Stimulated activated CD8-positive, alpha-beta memory T cell treated with anti-CD3 and anti-CD28 coated beads, Interleukin-15, amount 100 ng/mL, for 24 hours (primary cell): ENCODE measurements around the gene LRFN2.

ENCODE experiments used
- DNase-seq: peaks from one replicate; pipeline ENCODE4 v3.0.0-alpha.2; 2020; ENCODE audit warnings: low read depth

LRFN2 gene

DNA sequence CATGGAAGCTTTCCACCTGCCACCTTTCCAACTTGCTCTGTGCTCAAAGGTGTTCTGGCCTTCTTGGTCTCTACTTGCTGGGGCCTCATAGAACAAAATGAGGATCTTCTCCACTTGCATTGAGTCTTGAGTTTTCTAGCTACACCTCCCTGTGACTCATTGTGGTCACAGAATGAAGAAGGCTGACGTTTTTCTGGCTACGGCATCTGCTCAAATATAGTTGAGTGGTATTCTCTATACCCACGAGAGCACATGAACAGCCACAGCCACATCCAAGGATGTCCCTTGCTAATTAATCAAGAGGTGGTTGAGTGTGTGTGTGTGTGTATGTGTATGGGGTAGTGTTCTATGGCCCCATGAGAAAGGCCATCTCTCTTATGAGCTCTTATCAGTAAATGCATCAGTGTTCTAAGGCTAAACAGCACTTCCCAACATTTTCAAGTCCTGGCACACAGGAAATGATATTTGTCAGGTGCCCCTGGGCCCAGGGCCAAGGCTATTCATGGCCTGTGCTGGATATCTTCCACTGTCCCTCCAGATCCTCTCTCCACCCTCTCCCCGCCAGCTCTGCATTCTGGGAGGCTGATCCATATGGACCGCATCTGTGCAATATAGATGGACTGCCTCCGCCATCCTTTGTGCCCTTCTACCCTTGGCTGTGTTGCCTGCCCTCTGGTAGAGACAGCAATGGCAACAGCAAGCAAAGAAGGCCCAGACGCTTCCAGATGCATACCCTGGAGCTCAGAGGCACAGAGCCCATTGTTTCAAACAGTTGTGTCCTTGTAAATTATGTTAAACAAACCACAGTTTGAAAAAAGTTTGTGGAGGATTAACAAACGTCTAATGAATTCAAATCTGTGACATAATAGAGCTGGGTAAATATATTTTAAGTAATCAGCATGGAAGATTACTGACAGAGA is 150.2 kb downstream of the LRFN2 start:
- no peak for DNase-seq

DNA sequence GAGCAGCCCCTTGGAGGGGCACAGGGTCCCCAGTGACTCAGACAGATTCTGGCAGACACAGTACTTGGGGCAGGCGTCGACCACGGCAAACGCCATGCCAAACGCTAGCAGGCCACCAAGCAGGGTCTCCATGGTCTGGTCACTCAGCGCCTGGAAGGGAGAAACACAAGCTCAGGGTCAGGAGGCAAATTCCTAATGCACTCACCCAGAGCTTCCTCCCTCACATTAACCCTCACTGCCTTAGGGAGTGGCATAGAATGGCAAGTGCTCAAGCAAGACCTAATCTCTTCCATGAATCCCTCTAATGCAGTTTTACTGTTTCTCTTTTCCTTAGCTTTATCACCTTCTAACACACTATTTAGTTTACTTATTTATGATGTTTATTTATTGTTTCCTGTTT is 154.2 kb downstream of the LRFN2 start:
- DNase-seq: no peak

DNA sequence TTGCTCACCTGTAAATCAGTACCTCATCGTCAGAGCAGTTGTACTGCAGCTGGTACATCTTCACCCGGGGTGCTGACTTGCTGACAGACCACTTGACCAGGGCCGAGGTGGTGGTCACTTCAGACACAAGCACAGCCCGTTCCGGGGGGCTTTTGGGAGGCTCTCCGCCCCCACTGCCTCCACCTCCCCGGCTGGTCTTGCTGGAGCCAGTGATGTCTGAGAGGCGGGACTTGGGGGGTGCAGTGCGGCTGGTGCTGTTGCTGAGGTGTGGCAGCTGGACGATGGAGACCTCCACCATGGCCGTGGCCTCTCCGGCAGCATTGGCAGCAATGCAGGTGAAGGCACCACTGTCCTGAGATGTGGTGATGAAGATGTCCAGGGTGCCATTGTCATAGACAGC is 155.5 kb downstream of the LRFN2 start:
- DNase-seq: no peak

DNA sequence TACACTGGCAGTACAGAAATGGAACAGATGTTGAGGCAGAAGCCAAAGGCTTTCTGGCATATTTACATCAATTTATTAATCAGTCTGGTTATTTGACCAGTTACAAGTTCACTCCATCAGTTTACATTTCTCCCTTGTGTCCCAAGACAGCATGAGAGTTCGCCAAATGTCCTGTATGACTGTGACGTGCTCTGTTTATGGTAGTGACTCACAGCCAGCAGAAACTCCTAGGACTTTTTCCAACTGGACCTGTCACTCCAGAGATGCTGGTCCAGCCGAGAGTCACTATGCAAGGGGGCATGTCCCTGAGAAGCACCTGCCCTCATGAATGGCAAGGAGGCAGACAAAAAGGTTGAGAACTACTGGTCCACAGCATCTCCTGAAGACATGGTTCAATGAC is 160.0 kb downstream of the LRFN2 start:
- no peak for DNase-seq

DNA sequence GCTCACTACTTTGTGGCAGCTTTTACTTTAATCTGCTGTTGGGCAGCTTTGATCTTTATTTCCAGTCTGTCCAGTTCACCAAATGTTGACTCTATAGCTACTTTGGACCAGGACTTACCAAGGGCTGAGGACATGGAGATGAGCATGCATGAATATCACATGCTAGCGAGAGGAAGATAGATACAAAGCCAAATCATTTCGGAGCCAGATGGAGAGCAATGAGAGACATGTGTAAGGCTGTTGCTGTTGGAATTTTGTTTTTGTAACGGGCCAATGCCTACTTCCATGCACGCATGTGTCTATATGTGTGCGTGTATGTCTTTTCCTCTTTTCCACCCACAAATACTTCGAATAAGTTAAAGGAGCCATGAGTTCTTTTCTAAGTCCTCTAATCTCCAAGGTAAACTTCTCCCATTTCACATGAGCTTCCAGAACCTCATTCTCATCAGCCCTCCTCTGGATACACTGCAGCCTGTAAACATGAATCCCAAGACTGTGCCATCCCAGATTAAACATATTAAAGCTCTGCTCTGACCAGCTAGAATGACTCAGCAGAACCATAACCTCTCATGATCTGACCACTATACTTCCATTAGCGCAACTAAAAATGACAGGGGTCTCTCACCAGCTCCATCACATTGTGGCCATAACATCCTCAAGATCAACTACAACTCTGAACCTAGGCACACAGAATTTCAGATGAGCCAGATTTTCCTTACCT is 160.7 kb downstream of the LRFN2 start:
- DNase-seq: no peak

DNA sequence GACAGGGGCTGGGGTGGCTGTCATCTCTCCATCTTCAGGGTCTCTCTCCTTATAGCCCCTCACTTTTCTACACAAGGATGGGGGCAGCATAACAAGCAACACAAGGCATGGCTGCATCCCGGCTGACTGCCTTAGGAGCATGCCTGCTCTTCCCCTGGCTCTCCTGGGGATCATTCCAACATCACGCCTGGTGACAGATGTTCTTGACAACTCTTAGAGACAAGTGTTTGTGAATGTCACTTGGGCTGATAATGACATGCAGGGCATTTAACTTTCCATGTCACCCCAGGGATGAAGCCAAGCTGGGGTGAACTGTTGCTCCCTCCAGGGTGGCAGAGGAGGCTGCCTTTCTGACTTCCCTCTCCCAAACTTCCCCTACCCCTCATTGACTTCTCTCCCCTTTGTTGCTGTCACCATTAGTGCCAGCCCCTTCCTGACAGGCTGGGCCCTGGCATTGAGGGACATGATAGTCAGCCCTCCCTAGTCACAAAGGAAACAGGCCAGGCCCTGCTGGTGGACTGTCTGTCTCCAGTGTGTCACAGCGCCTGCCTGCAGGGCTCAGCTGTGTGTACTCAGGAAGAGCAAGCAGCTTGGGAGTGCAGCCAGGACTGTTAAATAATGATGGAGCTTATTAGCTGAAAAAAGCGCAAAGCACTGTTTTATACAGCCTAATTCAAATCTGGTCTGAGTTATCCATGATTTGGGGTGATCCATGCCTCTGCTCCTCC is 161.8 kb downstream of the LRFN2 start:
- no peak for DNase-seq

DNA sequence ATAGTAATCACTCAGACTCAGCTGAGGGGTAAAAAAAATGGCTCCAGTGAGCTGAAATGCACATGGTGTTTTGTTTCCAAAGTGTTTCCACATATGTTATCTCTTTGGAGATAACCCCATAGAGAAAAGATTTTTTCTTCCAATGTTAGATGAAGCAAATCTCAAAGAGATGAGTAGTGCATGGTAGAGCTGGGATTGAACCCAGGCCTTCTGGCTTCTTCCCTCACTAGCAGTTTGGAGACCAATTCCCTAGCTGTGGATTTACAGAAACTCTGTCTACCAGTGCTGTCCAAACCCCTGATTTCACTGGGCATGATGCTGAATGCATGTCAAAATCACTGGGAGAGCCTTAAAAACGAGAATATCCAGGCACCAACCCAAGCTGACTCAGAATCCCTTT is 165.1 kb downstream of the LRFN2 start:
- no peak for DNase-seq

DNA sequence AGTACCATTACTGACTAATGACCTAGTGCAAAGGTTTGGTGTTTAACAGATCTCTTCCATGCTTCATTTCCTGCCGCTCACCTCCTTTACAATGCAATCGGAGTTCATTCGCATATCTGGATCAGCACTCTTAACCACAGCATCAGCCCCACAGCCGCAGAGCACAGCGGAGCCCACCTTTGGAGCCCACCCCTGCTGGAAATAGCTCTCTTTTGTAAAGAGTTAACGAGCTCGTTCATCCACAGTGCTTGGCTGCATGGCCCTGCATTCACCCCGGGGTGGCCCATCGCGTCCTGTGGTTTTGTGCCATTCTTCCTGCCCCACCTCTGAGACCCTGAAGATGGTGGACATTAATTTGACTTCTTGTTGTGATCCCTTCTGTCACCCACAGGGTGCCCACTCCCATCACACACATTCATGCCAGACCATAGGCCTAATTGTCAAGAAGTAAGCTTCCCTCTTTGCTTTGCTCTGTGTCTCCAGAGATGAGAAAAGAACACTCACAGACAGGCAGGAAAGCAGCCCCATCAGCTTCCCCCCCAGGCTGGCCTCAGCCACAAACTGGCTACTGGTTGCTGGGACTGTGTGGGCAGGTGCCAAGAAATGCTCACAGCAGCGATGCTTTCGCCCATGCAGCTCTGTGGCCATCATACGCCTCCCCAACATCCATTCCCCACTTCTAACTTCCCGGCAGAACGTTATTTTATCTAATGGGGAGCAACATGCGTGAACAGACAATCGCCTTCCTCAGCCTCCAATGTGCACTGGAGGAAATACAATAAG is 167.0 kb downstream of the LRFN2 start:
- no peak for DNase-seq

DNA sequence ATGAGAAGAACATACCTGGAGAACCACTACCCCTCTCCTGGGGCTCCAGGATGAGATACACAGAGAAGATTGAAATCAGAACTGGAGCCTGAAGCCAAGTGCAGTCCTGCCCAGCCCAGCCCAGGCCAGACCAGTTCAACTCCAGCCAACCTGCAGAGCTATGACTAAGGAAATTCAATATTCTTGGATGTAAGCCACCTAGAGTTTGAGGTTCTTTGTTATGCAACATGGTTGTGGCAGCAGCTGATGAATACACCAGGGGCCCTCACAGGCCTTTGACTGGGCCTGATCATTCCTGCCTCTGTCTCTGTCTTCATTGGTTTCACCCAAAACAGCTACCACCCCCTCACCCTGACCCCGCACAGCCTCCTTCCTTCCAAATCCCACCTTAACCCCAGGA is 167.8 kb downstream of the LRFN2 start:
- no peak for DNase-seq

DNA sequence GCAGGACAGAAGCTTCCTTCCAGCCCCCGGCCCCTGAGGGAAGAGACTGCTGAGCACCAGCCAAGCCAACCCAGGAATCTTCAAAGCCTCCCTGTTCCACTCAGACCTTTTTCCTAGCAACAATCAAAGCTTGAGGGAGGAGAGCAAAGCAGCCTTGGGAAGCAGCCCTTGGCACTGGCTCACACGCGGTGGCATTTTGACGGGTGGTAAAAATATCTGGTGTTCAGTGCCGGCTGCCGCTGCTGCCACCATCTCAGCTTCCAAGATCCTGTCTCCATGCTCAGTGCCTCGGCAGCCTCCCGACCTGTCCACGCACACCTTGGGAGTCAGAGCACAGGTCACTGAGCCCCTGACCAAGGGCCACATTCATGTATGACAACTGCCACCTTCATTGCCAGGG is 170.1 kb downstream of the LRFN2 start:
- DNase-seq: no peak

DNA sequence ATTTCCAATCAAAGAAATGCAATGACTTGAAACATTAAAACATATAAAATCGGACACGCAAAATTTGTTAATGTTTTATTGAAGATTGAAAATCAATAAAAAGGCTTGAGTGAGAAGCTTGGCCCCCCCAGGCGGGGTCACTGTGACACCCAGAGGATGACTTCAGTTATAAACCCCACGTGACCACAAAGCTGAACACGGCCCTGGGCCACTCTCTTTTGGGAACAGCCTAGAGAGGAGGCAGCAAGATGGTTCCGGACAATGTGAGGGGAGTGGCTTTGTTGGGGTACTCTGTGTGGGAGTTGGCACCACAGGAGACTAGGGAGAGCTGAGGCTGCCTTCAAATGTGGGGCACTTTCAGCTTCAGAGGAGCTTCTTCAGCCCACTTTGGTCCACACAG is 172.5 kb downstream of the LRFN2 start:
- no peak for DNase-seq

DNA sequence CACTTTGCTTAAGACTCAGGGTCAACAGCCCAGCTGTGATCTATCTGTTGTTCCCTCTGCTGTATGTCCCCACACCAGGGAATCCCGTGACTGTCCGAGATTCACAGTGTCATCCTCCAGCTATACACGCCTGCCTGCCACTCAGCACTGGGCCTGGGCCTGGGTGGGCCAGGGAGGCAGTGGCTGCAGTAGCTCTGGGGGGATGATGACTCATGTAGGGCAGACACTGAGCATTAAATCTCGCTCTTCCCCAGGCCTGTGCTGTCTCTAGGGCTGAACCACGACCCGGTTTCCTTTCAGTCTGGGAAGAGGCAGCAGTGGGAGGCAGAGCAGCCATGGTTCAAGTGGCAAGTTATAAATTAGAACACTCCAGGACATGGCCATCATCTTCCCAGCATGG is 173.9 kb downstream of the LRFN2 start:
- DNase-seq: no peak

DNA sequence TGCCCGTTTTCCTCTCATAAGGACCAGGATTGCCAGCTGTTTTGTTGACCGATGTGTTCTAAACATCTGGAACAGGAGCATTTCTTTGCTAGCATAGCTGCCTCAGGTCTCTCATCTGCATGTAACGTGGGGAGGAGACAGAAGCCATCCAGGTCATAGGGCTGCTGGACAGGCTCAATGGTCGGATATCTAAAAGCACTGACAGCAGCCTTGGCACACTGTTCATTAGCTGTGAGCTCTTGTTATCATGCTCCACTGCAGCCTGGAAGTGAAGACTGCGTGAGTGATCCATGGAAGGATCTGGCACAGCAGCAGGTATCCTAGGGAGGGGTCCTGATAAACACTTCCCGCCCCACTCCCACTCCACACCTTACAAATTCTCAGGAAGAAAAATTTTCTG is 175.3 kb downstream of the LRFN2 start:
- no peak for DNase-seq

DNA sequence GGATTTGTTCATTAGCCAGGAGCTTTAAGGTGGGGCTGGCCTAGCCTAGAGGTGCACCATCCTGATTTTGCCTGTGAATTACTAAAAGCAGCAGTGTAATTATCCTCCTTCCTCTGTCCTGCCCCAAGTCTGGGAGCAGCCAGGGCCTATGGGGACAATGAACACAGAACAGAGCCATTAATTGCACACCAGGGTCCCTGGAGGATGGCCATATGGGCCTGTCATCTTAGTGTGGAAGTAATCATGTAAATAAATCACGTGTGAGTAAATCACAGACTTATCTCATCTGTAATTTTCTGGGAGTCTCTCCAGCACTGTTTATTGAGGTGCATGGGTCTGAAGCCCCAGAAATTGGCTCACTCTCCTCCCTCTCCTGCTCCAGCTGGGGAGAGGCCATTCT is 176.3 kb downstream of the LRFN2 start:
- DNase-seq: no peak

DNA sequence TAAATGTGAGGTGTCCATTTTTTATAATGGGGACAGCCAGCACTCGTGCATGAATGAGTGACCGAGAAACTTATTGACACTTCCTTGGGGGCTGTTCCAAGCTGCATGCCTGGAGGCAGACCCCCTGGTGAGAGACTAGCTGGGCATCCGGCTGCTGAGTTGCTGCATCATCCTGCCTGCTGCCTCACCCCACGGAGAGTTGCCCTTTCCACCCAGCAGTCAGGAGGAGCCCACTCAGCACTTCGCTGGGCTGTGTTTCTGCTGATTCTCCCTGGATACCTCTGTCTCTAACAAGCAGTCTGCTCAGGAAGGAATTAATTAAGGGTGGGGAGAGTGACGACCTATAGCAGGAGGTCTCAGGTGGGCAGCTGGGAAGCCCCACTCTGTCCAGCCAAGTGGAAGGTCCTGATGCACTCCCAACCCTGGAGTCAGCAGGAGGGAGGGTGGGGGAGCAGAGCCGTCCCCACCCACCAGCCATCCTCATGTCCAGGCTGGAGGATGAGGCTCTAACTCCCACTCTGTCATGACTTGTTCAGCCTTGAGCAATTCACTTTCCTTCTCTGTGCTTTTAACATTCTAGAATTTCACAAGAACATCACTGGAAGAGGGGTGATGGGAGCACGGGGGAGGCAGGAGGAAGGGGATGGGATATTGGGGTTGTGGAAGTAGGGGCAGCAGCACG is 177.3 kb downstream of the LRFN2 start:
- DNase-seq: no peak

DNA sequence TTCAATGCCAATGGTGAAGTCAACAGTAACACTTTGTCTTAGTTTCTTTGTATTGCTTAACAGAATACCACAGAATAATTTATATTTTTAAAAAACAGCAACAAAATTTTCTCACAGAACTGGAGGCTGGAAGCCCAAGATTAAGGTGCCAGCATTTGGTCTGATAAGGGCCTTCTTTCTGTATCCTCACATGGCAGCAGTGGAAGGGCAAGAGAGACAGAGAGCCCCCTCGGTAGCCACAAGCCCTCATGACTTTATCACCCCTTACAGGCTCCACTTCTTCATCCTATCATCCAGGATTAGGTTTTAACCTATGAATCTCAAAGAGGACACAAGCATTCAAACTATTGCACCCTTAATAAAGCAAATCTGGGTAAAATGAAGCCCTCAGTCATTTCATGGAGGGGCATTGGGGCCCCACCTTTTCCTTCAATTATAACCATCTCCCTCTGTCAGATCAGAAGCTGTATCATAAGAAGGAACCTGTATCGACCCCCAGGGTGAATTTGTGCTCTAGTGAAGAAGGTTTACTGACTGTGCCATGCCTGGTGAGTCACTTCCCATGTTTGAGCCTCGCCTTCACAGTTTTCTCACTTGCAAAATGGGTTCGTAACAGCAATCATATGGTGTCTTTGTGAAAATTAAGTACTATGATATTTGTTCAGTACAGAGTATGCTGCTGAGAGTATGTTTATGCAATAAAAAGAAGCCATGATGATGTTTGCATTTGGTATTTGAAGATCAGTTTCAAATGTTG is 178.2 kb downstream of the LRFN2 start:
- no peak for DNase-seq

DNA sequence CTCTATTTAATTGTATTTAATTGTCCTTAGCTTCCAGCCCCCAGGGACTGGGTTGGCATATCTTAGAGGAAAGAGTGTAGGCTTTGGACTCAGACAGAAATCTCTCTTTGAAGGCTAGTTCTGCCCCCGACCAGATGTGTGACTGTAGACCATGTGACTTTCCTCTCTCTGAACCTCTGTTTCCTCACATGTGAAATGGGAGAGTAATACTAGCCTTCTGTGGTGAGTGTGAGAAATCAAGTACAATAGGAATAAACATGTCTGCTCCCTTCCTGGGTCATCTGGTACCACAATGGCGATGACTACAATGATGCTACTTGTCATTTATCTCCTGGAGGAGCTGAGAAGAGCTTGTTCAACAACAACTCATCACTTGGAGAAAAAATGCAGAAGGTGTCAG is 179.9 kb downstream of the LRFN2 start:
- DNase-seq: no peak

DNA sequence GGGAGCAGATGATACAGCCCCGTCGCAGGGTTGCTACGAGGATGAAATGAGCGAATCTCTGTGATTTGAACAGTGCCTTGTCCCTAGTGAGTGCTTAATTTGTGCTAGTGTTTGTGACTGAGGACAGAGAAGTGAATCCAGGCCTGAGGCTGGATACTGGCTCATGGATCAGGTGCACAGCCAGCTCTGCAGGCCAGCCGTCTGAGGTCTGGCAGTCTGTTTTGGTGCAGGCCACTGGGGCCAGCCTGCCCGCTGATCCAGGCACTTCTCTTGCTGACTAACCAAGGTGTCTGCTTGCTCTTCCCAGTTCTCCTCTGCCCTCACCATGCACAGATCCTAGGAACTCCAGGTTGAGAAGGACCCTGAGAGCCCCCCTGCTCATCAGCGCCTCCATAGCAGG is 181.0 kb downstream of the LRFN2 start:
- DNase-seq: no peak

DNA sequence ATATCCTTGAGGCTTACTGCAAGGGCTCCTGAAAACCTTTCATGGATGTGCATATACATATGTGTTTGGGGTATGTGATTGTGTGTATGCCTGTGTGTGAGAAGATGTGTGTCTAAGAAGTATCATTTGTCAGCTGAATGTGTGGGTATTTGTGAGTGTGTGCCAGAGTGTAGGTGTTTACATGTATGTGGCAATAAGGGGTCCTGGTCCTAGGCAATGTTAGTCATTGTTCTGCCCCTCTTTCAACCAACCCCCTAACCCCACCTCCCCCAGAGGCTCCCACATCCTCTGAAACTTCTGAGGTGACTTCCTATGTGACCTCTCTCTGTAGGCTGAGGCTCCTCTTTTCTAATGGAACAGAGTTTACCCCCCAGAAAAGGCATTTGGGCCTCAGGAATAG is 186.4 kb downstream of the LRFN2 start:
- DNase-seq: no peak

DNA sequence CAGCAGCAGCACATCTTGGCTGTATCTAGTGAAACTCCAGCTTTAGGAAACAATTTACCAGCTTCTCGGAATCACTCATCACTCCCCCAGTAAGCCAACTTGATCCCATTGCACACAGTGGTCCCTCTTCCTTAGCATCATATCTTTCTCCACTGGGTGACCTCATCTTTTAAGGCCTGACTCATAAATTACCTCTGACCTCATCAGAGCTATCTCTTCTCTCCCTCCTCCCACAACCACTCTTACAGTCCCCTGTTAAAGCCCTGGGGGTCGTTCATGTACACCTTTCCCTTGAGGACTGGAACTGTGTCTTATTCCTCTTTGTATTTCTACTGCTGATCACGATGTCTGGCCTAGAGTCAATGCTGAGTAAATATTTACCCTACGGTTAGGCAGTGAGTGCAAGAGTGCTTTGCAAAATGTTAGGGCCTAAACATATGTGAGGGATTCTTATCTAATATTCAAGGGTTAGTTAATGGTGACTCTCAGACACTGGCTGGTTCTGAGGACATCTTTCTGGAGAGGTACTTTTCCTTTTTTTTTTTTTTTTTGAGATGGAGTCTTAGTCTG is 187.2 kb downstream of the LRFN2 start:
- DNase-seq: no peak
